Right lobe of liver (tissue), 6 donors: ENCODE measurements around the gene TLE1. TPM values are rescaled to one million over a fixed set of nuclear protein-coding genes. Genes with fewer than 3 reads are reported as not detected.

Experiments
- ATAC-seq, 4 donors: fragments of 200-7000 bp; cut with Tn5 transposase; one replicate each; pipeline ENCODE4 v1.9.1; 2020; ENCODE audit warnings: mild to moderate bottlenecking in 4 of 4, moderate library complexity in 4 of 4
- DNase-seq, 3 donors: peaks; one replicate each; pipeline ENCODE4 v3.0.0-alpha.2; 2020
- H3K27ac ChIP-seq, 3 donors: fragments of 200-600 bp; one replicate each; pipeline ENCODE4 v1.8.0; 2022
- H3K27me3 ChIP-seq, 2 donors: fragments of 200-600 bp; one replicate each; pipeline ENCODE4 v1.8.0; 2022
- H3K36me3 ChIP-seq, 4 donors: fragments of 200-600 bp; sonication (generic) in 1 of 4; one replicate each; pipeline versions ENCODE4 v1.5.1 to v1.8.0; 2017 to 2022; ENCODE audit warnings: control low read depth in 1 of 4
- H3K4me1 ChIP-seq, 4 donors: fragments of 200-600 bp; sonication (generic) in 1 of 4; one replicate each; pipeline versions ENCODE4 v1.5.1 to v1.8.0; 2017 to 2022; ENCODE audit warnings: control low read depth in 1 of 4
- H3K4me3 ChIP-seq, 3 donors: fragments of 200-600 bp; one replicate each; pipeline ENCODE4 v1.8.0; 2022
- H3K9me3 ChIP-seq, 4 donors: fragments of 200-600 bp; sonication (generic) in 1 of 4; one replicate each; pipeline versions ENCODE4 v1.5.1 to v1.8.0; 2017 to 2022; ENCODE audit warnings: control low read depth in 1 of 4
- CTCF ChIP-seq, 4 donors: fragments of 200-600 bp in 3 of 4; fragments of 450-650 bp in 1 of 4; IDR thresholded peaks; one replicate each; pipeline versions ENCODE4 v1.5.1 to v1.8.0; 2016 to 2022; ENCODE audit warnings: antibody characterized with exemption in 4 of 4, mild to moderate bottlenecking in 2 of 4
- POLR2A ChIP-seq: fragments of 450-650 bp; IDR thresholded peaks from one replicate; pipeline ENCODE4 v1.6.1; 2017; ENCODE audit warnings: antibody characterized with exemption, mild to moderate bottlenecking
- WGBS: methylation state at CpG from one replicate; pipeline ENCODE4 v1.1.6; 2018; ENCODE audit warnings: low coverage, low lambda C conversion rate; ENCODE audit not compliant: insufficient coverage; ENCODE audit errors: missing lambda C conversion rate; 5-methylcytosine and 5-hydroxymethylcytosine counted together
- intact Hi-C, 2 donors: fragments of 100-400 bp; cut with DNase I; formaldehyde crosslinking; loops; one replicate each; pipeline versions ENCODE4 v1.11.2 to v1.14.1; 2022
- total RNA-seq, 6 experiments: library from RNA; depleted of rRNA in 2 of 6; stranded (reverse); fragments of >200 nt in 2 of 6; fragmentation: NEBNext Ultra II Directional in 3 of 6; extraction: Animal tissue kit (Norgen Biotek cat#: 25700) in 3 of 6; gene quantifications; one replicate each; pipeline versions ENCODE4 v1.1.0 to v1.2.4, GENCODE V29; 2016 to 2023
- donor health status: DM: no; HTN: yes; CAD: no.
- donor health status: DM: no; HTN: no; CAD: no.
- donor health status: DM: no; HTN: no; CAD: no.
- donor health status: DM: no; HTN: yes; CAD: no.
- donor health status: DM: no; HTN: yes; CAD: no.

The TLE1 gene
- total RNA-seq, 6 experiments from 2014 or later = 31.9 to 62.9 (median 58.0) TPM

- intact Hi-C loops = no loop called here
- Histone ChIP-seq H3K4me1 (no peaks in the 10 kb centered on the region), H3K27me3 (no peaks in the 10 kb centered on the region), H3K9me3 (no peaks in the 10 kb centered on the region), H3K4me3 (no peak overlapping the region), H3K36me3 (peaks cover 0 to 17% (median 8%) of the 10 kb centered on the region in 4 donors), H3K27ac (no peak overlapping the region)
- ATAC-seq (no peak), DNase-seq (no peak)
- TF ChIP-seq CTCF (IDR thresholded peaks at IDR 0.05) = no peak
- no peak for TF ChIP-seq POLR2A
- 84% methylated on average over 13 of the region's 13 CpGs for WGBS
These were observed 66.7 kb downstream of the TLE1 start for GRCh38 chr9:81622471-81623255.

- 84% methylated on average over 6 of the region's 11 CpGs for WGBS
- Histone ChIP-seq H3K36me3 (peaks cover 0 to 17% (median 8%) of the 10 kb centered on the region in 4 donors), H3K27ac (no peak overlapping the region), H3K9me3 (no peaks in the 10 kb centered on the region), H3K4me1 (no peaks in the 10 kb centered on the region), H3K4me3 (no peak overlapping the region), H3K27me3 (no peaks in the 10 kb centered on the region)
- ATAC-seq (no peak), DNase-seq (no peak)
- TF ChIP-seq CTCF (IDR thresholded peaks at IDR 0.05) (no peak), POLR2A (no peak)
- intact Hi-C loops = no loop called here
These were observed 67.5 kb downstream of the TLE1 start for GRCh38 chr9:81621785-81622259.

- H3K4me3 ChIP-seq = no peak overlapping the region
- H3K27me3 ChIP-seq = no peaks in the 10 kb centered on the region
- intact Hi-C loops = no loop called here
- DNase-seq (no peak), ATAC-seq (no peak)
- 84% methylated on average over 2 of the region's 2 CpGs for WGBS
- H3K27ac ChIP-seq = no peak overlapping the region
- no peak for TF ChIP-seq CTCF (IDR thresholded peaks at IDR 0.05)
- no peaks in the 10 kb centered on the region for H3K4me1 ChIP-seq
- H3K9me3 ChIP-seq = no peaks in the 10 kb centered on the region
- H3K36me3 ChIP-seq = peaks cover 0 to 22% (median 8%) of the 10 kb centered on the region in 4 donors
These were observed 68.2 kb downstream of the TLE1 start for GRCh38 chr9:81621118-81621517.

GRCh38 chr9:81620002-81620390 lies 69.4 kb downstream of the TLE1 start:
- no peak for DNase-seq
- Histone ChIP-seq H3K27ac (no peak overlapping the region), H3K27me3 (no peaks in the 10 kb centered on the region), H3K36me3 (peaks cover 0 to 31% (median 12%) of the 10 kb centered on the region in 4 donors), H3K9me3 (no peaks in the 10 kb centered on the region), H3K4me1 (no peaks in the 10 kb centered on the region), H3K4me3 (no peak overlapping the region)
- 54% methylated on average over 5 of the region's 5 CpGs for WGBS
- TF ChIP-seq POLR2A (no peak), CTCF (IDR thresholded peaks at IDR 0.05) (no peak)
- ATAC-seq = no peak
- intact Hi-C loops = no loop called here
